Gastroesophageal sphincter (tissue), 2 donors: ENCODE results near the gene ARID1B.

Experiments used
- EP300 ChIP-seq: sonication (generic); formaldehyde crosslinking; IDR thresholded peaks from one replicate; pipeline ENCODE4 v1.6.1; 2017; ENCODE audit warnings: antibody characterized with exemption, mild to moderate bottlenecking
- POLR2A ChIP-seq, 2 donors: fragments of 450-650 bp; IDR thresholded peaks; one replicate each; pipeline ENCODE4 v1.6.1; 2017; ENCODE audit warnings: antibody characterized with exemption in 2 of 2, mild to moderate bottlenecking in 2 of 2, moderate library complexity in 1 of 2

DNA sequence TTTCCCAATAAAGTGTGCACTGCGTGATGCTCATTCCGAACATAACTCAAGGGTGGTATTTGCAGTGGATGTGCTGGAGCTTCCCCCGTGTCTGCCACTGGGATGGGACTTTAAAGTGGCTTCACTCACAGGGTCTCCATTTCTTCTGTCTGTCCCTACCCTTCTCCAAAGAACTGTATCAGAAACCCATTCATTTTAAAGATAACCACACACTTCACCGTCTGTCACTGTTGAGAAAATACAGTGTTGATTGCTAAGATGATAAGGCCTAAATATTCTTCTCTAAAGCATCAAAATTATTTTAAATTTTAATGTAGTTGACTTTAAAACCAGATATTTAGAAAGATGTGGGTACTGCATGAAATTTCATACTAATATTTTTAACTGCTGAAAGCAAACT is 384.7 kb downstream of the ARID1B start:
- TF ChIP-seq EP300 (no peak), POLR2A (IDR thresholded peaks at IDR 0.05) (no peak)
